B cell (primary cell): ENCODE data around the gene NXNL2. TPM values are rescaled to one million over a fixed set of nuclear protein-coding genes. Genes with fewer than 3 reads are reported as not detected.

Experiments
- ATAC-seq: fragments of 200-7000 bp; cut with Tn5 transposase; one replicate; pipeline ENCODE4 v1.10.0; 2021; ENCODE audit warnings: low read depth, mild to moderate bottlenecking, moderate number of reproducible peaks, moderate library complexity
- CTCF ChIA-PET: fragments of 350-600 bp; sonication (Branson Sonifier 250); formaldehyde crosslinking; loops from one replicate; lab custom pipeline; 2021; ENCODE audit warnings: antibody characterized with exemption, inconsistent platforms; lab: Charles Lee
- POLR2A ChIA-PET: fragments of 350-600 bp; sonication (Branson Sonifier 250); formaldehyde crosslinking; loops from one replicate; lab custom pipeline; 2021; ENCODE audit warnings: antibody characterized with exemption; lab: Charles Lee
- DNase-seq: peaks from one replicate; pipeline ENCODE4 v3.0.0; 2013
- H2AFZ ChIP-seq: 2 replicates; pipeline ENCODE4 v1.6.1; 2012; ENCODE audit warnings: mild to moderate bottlenecking, low read depth, low read length; ENCODE audit not compliant: insufficient read depth, poor library complexity, severe bottlenecking
- H3K27ac ChIP-seq, 2 donors: 1 replicate in 1 of 2; 2 replicates in 1 of 2; pipeline ENCODE4 v1.5.1; 2012 to 2013; ENCODE audit warnings: low read length in 2 of 2, mild to moderate bottlenecking in 2 of 2, moderate library complexity in 1 of 2
- H3K27me3 ChIP-seq, 4 experiments: fragments of 200-600 bp in 1 of 4; sonication (generic) in 1 of 4; replicated peaks in 1 of 4; 1 replicate in 2 of 4; 2 replicates in 2 of 4; pipeline versions ENCODE4 v1.6.1 to v1.7.0; 2013 to 2016; ENCODE audit warnings: low read length in 3 of 4, mild to moderate bottlenecking in 2 of 4, mixed read lengths in 1 of 4, moderate library complexity in 1 of 4; ENCODE audit not compliant: insufficient read depth in 4 of 4, control insufficient read depth in 3 of 4; ENCODE audit errors: control extremely low read depth in 1 of 4
- H3K36me3 ChIP-seq, 2 experiments: replicated peaks in 1 of 2; 1 replicate in 1 of 2; 2 replicates in 1 of 2; pipeline versions ENCODE4 v1.6.1 to v1.7.1; 2013; ENCODE audit warnings: low read length in 1 of 2; ENCODE audit not compliant: insufficient read depth in 2 of 2, control insufficient read depth in 1 of 2; ENCODE audit errors: control extremely low read depth in 1 of 2, extremely low read depth in 1 of 2
- H3K4me1 ChIP-seq, 2 donors: fragments of 200-600 bp in 1 of 2; sonication (generic) in 1 of 2; 1 replicate in 1 of 2; 2 replicates in 1 of 2; pipeline versions ENCODE4 v1.5.1 to v1.6.1; 2013 to 2017; ENCODE audit warnings: low read length in 2 of 2; ENCODE audit not compliant: control insufficient read depth in 2 of 2, insufficient read depth in 2 of 2
- H3K4me2 ChIP-seq: replicated peaks from 2 replicates; pipeline ENCODE3; 2012; ENCODE audit warnings: mild to moderate bottlenecking, low read depth, low read length; ENCODE audit not compliant: poor library complexity, severe bottlenecking
- H3K4me3 ChIP-seq, 5 experiments: fragments of 200-600 bp in 1 of 5; sonication (generic) in 1 of 5; 1 replicate in 3 of 5; 2 replicates in 2 of 5; pipeline versions ENCODE4 v1.5.1 to v1.7.0; 2011 to 2016; ENCODE audit warnings: low read length in 4 of 5, mild to moderate bottlenecking in 4 of 5, low read depth in 2 of 5, control low read depth in 1 of 5, moderate library complexity in 1 of 5; ENCODE audit not compliant: insufficient read depth in 1 of 5; ENCODE audit errors: control extremely low read depth in 1 of 5, extremely low read depth in 1 of 5
- H3K79me2 ChIP-seq: fragments of 200-600 bp; sonication (generic); one replicate; pipeline ENCODE4 v1.6.0; 2016; ENCODE audit warnings: low read length; ENCODE audit not compliant: control insufficient read depth, insufficient read depth
- H3K9ac ChIP-seq: fragments of 200-600 bp; sonication (generic); 2 replicates; pipeline ENCODE4 v1.6.1; 2017; ENCODE audit warnings: mild to moderate bottlenecking, low read length, moderate library complexity
- H3K9me3 ChIP-seq, 3 donors: one replicate each; pipeline versions ENCODE4 v1.6.1 to v1.7.1; 2013; ENCODE audit warnings: low read length in 2 of 3; ENCODE audit not compliant: control insufficient read depth in 2 of 3, insufficient read depth in 1 of 3; ENCODE audit errors: control extremely low read depth in 1 of 3
- H4K20me1 ChIP-seq: 2 replicates; pipeline ENCODE4 v1.6.0; 2012; ENCODE audit warnings: mild to moderate bottlenecking, low read length; ENCODE audit not compliant: insufficient read depth, control insufficient read depth, poor library complexity, severe bottlenecking
- H3K27ac Mint-ChIP-seq: one replicate; pipeline ENCODE4 v1.8.0; 2021; ENCODE audit warnings: mixed read lengths
- H3K27me3 Mint-ChIP-seq: one replicate; pipeline ENCODE4 v1.8.0; 2021; ENCODE audit warnings: mixed read lengths
- H3K4me1 Mint-ChIP-seq: one replicate; pipeline ENCODE4 v1.8.0; 2021; ENCODE audit warnings: mixed read lengths
- H3K4me3 Mint-ChIP-seq: one replicate; pipeline ENCODE4 v1.8.0; 2021; ENCODE audit warnings: mixed read lengths
- H3K9me3 Mint-ChIP-seq: one replicate; pipeline ENCODE4 v1.8.0; 2022; ENCODE audit warnings: mixed read lengths; ENCODE audit not compliant: insufficient read depth
- EZH2 ChIP-seq: IDR thresholded peaks from 2 replicates; pipeline ENCODE4 v1.6.1; 2012; ENCODE audit warnings: borderline replicate concordance, low read depth, mild to moderate bottlenecking, moderate library complexity, low read length; ENCODE audit not compliant: insufficient read depth, poor library complexity, severe bottlenecking
- WGBS: methylation state at CpG from one replicate; pipeline ENCODE4 v1.1.5; 2013; ENCODE audit warnings: missing lambda C conversion rate; ENCODE audit not compliant: insufficient coverage; 5-methylcytosine and 5-hydroxymethylcytosine counted together
- intact Hi-C: fragments of 100-400 bp; cut with micrococcal nuclease; formaldehyde crosslinking; loops from one replicate; pipeline ENCODE4 v1.10.0; 2022
- polyA plus RNA-seq: library from polyadenylated mRNA; depleted of rRNA; stranded (reverse); fragments of >200 nt; gene quantifications from 2 replicates; pipeline ENCODE4 v1.2.3, GENCODE V29; 2012
- total RNA-seq, 2 donors: library from RNA; stranded (reverse); fragments of 120-200 nt in 1 of 2; gene quantifications; 1 replicate in 1 of 2; 2 replicates in 1 of 2; pipeline versions ENCODE4 v1.2.3 to v1.2.4, GENCODE V29; 2013 to 2022
- TF ChIP-seq, protein P1 (sequence below): fragments of 200-600 bp; IDR thresholded peaks from one replicate; pipeline ENCODE4 v1.8.0; 2022; ENCODE audit warnings: antibody characterized with exemption, mild to moderate bottlenecking

NXNL2 gene
- total and polyA plus RNA-seq, 2 donors (not counting 1 experiment from before 2014, with no cell fraction given): not detected

DNA sequence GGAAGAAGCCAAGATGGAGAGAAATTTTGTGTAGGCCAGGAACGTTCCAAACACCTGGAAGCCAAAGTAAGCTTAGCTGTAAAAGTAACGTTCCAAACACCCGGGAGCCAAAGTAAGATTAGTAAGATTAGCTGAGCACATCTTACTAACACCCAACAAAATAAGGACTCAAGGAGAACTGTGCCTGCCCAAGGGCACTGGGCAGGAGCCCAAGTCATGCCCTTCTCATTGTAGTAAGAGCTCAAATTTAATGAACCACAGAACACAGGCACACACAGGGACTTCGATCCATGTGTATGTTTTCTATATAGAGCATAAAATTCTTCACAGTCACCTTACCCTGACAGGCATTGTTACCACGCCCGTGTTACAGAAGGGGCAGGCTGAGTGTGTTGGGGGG is 36.1 kb upstream of the NXNL2 start:
- Histone ChIP-seq H3K4me2 (no peak overlapping the region), H2AFZ (no peak overlapping the region), H3K9me3 (peaks cover 0 to under 1% (median 0%) of the 10 kb centered on the region in 3 donors), H3K36me3 (no peaks in the 10 kb centered on the region), H3K9ac (no peak overlapping the region), H3K4me1 (no peaks in the 10 kb centered on the region), H4K20me1 (no peaks in the 10 kb centered on the region), H3K79me2 (no peaks in the 10 kb centered on the region), H3K27me3 (no peaks in the 10 kb centered on the region), H3K27ac (no peak overlapping the region), H3K4me3 (no peak overlapping the region)
- ATAC-seq (no peak), DNase-seq (no peak)
- TF ChIP-seq, protein P1, sequence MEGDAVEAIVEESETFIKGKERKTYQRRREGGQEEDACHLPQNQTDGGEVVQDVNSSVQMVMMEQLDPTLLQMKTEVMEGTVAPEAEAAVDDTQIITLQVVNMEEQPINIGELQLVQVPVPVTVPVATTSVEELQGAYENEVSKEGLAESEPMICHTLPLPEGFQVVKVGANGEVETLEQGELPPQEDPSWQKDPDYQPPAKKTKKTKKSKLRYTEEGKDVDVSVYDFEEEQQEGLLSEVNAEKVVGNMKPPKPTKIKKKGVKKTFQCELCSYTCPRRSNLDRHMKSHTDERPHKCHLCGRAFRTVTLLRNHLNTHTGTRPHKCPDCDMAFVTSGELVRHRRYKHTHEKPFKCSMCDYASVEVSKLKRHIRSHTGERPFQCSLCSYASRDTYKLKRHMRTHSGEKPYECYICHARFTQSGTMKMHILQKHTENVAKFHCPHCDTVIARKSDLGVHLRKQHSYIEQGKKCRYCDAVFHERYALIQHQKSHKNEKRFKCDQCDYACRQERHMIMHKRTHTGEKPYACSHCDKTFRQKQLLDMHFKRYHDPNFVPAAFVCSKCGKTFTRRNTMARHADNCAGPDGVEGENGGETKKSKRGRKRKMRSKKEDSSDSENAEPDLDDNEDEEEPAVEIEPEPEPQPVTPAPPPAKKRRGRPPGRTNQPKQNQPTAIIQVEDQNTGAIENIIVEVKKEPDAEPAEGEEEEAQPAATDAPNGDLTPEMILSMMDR: no peak
- no peak for TF ChIP-seq EZH2
- no peaks in the 10 kb centered on the region for H3K27me3 Mint-ChIP-seq
- ChIA-PET CTCF (no interaction called here), POLR2A (no interaction called here)
- H3K27ac Mint-ChIP-seq: no peak overlapping the region
- WGBS: 100% methylated on average over 3 of the region's 6 CpGs
- H3K4me1 Mint-ChIP-seq: no peaks in the 10 kb centered on the region
- H3K9me3 Mint-ChIP-seq: no peaks in the 10 kb centered on the region
- intact Hi-C loops: no loop called here
- H3K4me3 Mint-ChIP-seq: no peak overlapping the region

DNA sequence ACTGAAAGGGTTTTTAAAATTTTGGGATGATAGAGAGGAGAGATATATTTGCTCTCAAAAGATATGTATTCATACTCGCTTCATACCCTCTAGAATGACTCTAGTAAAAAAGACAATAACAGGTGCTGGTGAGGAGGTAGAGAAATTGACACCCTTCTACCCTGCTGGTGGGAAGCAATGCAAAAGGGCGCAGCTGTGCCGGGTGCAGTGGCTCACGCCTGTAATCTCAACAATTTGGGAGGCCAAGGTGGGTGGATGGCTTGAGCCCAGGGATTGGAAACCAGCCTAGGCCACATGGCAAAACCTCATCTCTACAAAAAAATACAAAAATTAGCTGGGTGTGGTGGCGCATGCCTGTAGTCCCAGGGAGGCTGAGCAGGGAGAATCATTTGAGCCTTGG is 33.9 kb upstream of the NXNL2 start:
- H3K4me2 ChIP-seq: no peak overlapping the region
- POLR2A ChIA-PET: no interaction called here
- CTCF ChIA-PET: no interaction called here
- H3K4me1 Mint-ChIP-seq: no peaks in the 10 kb centered on the region
- ATAC-seq (no peak), DNase-seq (no peak)
- WGBS: no CpG with 5 or more reads among the region's 5 CpGs
- no peak overlapping the region for H3K9ac ChIP-seq
- no peak overlapping the region for H2AFZ ChIP-seq
- TF ChIP-seq, protein P1: no peak
- TF ChIP-seq EZH2: no peak
- H3K79me2 ChIP-seq: no peaks in the 10 kb centered on the region
- no peak overlapping the region for H3K4me3 Mint-ChIP-seq
- H3K4me3 ChIP-seq: no peak overlapping the region
- H3K27me3 Mint-ChIP-seq: no peaks in the 10 kb centered on the region
- no peaks in the 10 kb centered on the region for H3K9me3 Mint-ChIP-seq
- H3K27me3 ChIP-seq: no peaks in the 10 kb centered on the region
- H3K9me3 ChIP-seq: peaks cover 0 to 4% (median 0%) of the 10 kb centered on the region in 3 donors
- no peak overlapping the region for H3K27ac ChIP-seq
- no peak overlapping the region for H3K27ac Mint-ChIP-seq
- H3K36me3 ChIP-seq: no peaks in the 10 kb centered on the region
- intact Hi-C loops: no loop called here
- H3K4me1 ChIP-seq: no peaks in the 10 kb centered on the region
- H4K20me1 ChIP-seq: no peaks in the 10 kb centered on the region
